Measurements from ENCODE around the gene ANKRD40CL. TPM values are rescaled to one million over a fixed set of nuclear protein-coding genes. Genes with fewer than 3 reads are reported as not detected.
A peak's percentile ranks its signal among the peaks of the same experiment; 100 is the strongest.
"Not testable (repeated sequence)": the region's sequence is repeated elsewhere in the genome, so short reads cannot be mapped to it uniquely, and the experiment has no call there.

Gene ANKRD40CL
- total and polyA plus RNA-seq, 8 donors: 0.15 to 1.4 (median 0.42) TPM; not detected in 2

GRCh38 chr17:50808413-50808812 lies 41.1 kb upstream of the ANKRD40CL start:
- no peak for TF ChIP-seq CTCF (IDR thresholded peaks at IDR 0.05)
- H3K4me1 ChIP-seq: no peaks in the 10 kb centered on the region
- no peak overlapping the region for H3K27ac ChIP-seq
- no peaks in the 10 kb centered on the region for H3K36me3 ChIP-seq
- DNase-seq (no peak), ATAC-seq (no peak)
- intact Hi-C loops (cut with DNase I): no loop called here
- no peak overlapping the region for H3K4me3 ChIP-seq
- H3K27me3 ChIP-seq: no peaks in the 10 kb centered on the region
- H3K9me3 ChIP-seq: no peaks in the 10 kb centered on the region

- H3K27ac ChIP-seq: no peak overlapping the region
- no peak for DNase-seq
- H3K9me3 ChIP-seq: no peaks in the 10 kb centered on the region
- no peaks in the 10 kb centered on the region for H3K27me3 ChIP-seq
- H3K4me1 ChIP-seq: no peaks in the 10 kb centered on the region
- H3K4me3 ChIP-seq: no peak overlapping the region
- TF ChIP-seq CTCF (IDR thresholded peaks at IDR 0.05): no peak
- intact Hi-C loops (cut with DNase I): no loop called here
- no peak for ATAC-seq
- no peaks in the 10 kb centered on the region for H3K36me3 ChIP-seq
Observed at GRCh38 chr17:50807675-50808074, 40.4 kb upstream of the ANKRD40CL start.

- no peak for ATAC-seq
- DNase-seq: no peak
- intact Hi-C loops (cut with DNase I): no loop called here
Observed at GRCh38 chr17:50807009-50807408, 39.7 kb upstream of the ANKRD40CL start.

GRCh38 chr17:50806141-50806643 lies 38.9 kb upstream of the ANKRD40CL start:
- no peak for TF ChIP-seq CTCF (IDR thresholded peaks at IDR 0.05)
- intact Hi-C loops (cut with DNase I): no loop called here
- H3K9me3 ChIP-seq: no peaks in the 10 kb centered on the region
- no peaks in the 10 kb centered on the region for H3K27me3 ChIP-seq
- ATAC-seq (no peak), DNase-seq (peak in 1 of 4 donors; percentile 28)
- H3K36me3 ChIP-seq: no peaks in the 10 kb centered on the region
- H3K4me1 ChIP-seq: no peaks in the 10 kb centered on the region
- H3K4me3 ChIP-seq: no peak overlapping the region
- no peak overlapping the region for H3K27ac ChIP-seq

More at GRCh38 chr17:50807009-50807408, 39.7 kb upstream of the ANKRD40CL start:
- no peak overlapping the region for H3K4me3 ChIP-seq
- no peaks in the 10 kb centered on the region for H3K4me1 ChIP-seq
- H3K9me3 ChIP-seq: no peaks in the 10 kb centered on the region
- no peaks in the 10 kb centered on the region for H3K36me3 ChIP-seq
- no peak overlapping the region for H3K27ac ChIP-seq
- no peak for TF ChIP-seq CTCF (IDR thresholded peaks at IDR 0.05)
- H3K27me3 ChIP-seq: no peaks in the 10 kb centered on the region

GRCh38 chr17:50805486-50805885 lies 38.2 kb upstream of the ANKRD40CL start:
- no peak for TF ChIP-seq CTCF (IDR thresholded peaks at IDR 0.05)
- ATAC-seq: no peak
- H3K9me3 ChIP-seq: no peaks in the 10 kb centered on the region
- no peak for DNase-seq
- no peaks in the 10 kb centered on the region for H3K36me3 ChIP-seq
- no peaks in the 10 kb centered on the region for H3K4me1 ChIP-seq
- no peak overlapping the region for H3K27ac ChIP-seq
- no peak overlapping the region for H3K4me3 ChIP-seq
- no peaks in the 10 kb centered on the region for H3K27me3 ChIP-seq
- intact Hi-C loops (cut with DNase I): no loop called here

GRCh38 chr17:50804749-50805475 lies 37.6 kb upstream of the ANKRD40CL start:
- H3K27ac ChIP-seq; H3K36me3 ChIP-seq; ATAC-seq; H3K4me1 ChIP-seq; H3K9me3 ChIP-seq; H3K4me3 ChIP-seq; intact Hi-C loops (cut with DNase I); DNase-seq; H3K27me3 ChIP-seq: not testable (repeated sequence)

All from left lung (tissue), 10 donors.